DMS114 treated with DMSO at 0.1 percent for 48 hours (cell line): ENCODE measurements around the gene IL21R.
"Not testable (repeated sequence)": the region's sequence is repeated elsewhere in the genome, so short reads cannot be mapped to it uniquely, and the experiment has no call there.

ENCODE experiments used
- DNase-seq: peaks from one replicate; lab custom pipeline; 2025; ENCODE audit not compliant: unreplicated experiment; lab: John Stamatoyannopoulos, UW

IL21R gene

DNA sequence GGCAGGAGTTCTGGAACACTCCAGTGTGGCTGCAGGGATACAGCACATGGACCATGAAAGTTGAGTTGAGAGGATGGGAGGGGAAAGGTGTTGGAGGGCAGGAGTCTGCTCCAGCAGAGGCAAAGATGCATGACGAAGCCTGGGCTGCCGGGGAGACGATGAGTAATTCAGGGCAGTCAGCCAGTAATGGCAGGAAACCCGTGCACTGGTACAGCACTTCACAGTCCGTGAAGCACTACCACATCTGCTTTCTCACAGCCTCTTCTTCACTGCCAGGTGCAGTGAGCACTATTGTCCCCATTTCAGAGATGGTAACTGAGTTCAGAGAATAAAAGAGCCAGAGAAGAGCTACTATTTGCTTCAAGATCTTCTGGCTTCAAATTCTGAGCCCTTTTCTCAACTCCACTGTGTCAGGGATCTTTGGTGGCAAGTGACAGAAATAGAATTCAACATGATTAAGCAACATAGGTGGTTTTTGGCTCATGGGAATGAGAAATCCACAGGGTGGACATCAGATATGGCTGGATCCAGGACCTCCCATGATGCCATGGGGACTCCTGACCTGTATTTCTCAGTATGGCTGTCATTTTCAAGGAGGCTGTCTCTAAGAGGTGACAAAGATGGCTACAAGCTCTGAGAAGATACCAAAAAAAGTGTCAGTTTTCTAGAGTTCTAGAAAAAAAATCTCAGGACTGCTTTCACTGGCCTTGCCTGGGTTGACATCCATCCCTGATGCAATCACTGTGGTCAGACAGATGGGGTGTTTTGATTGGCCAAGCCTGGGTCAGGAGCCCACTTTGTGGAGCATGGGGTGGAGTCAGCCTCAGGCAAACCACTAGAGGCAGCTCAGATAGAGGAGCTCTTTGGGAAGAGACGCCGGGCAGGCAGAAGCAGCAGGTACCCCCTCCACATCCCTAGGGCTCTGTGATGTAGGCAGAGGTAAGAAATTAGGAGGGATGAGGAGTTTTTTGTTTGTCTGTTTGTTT is 24.7 kb downstream of the IL21R start:
- DNase-seq = no peak

DNA sequence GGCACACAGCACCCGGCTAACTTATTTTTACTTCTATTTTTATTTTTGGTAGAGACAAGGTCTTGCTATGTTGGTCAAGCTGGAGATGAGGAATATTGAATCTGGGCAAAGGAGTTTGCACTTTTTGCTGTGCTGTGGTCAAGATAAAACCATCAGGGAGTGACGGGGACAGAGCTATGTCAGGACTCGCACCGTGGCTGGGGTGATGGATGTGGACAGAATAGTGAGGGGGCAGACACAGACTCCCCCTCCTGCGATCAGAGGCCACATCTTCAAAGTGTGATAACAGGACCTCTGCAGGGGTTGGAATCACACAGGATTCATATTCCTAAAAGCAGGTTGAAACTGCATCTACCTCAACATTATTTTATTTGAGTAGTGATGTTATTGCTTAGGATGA is 25.6 kb downstream of the IL21R start:
- DNase-seq = no peak

DNA sequence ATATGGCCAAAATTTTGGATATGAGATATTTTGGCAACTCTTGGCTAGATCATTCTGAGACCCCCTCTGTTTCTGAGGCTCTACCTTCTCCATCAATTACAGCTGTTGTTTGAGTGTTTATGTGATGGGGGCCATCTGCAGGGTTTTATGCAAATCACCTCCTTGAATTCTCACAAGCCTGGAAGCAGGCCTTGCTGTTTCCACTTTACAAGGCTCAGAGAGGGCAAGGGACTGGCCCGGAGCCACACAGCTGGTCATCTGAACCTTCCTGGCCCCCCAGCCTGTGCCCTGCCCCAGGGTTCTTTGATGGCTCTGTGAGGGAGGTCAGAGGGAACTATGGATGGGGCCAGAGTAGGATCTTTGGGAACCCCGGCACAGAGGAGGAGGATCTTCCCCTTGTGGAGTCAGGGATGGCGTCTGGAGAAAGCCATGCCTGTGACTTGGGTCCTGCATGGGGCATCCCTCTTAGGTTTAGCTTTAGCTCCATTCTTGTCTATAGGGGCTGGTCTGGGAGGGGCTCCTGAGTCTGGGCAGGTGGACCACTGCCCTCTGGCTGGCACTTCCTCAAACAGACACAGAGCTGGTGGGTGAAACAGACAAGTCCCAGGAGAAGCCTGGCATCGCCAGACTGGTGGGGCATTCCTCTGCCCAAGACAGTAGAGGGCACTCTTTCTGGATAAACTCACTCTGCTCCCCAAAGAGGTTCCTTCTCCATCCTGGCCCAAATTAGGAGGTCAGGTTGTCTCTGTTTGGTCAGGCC is 26.2 kb downstream of the IL21R start:
- no peak for DNase-seq

DNA sequence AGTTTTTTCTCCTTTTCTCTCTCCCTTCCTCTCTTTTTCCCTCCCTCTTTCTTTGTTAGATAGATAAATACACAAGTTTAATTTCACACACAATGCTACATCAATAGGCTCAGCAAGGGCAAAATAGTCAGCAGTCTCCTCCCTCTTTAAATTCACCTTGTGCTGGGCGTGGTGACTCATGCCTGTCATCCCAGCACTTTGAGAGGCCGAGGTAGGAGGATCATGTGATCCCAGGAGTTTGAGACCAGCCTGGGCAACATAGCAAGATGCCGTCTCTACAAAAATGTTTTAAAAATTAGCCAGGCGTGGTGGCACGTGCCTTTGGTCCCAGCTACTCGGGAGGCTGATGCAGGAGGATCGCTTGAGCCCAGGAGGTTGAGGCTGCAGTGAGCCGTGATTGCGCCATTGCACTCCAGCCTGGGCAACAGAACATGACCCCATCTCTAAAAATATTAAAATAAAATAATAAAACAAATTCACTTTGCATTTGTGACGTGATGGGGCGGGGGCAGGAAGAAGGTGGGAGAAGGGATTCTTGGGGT is 27.4 kb downstream of the IL21R start:
- no peak for DNase-seq

DNA sequence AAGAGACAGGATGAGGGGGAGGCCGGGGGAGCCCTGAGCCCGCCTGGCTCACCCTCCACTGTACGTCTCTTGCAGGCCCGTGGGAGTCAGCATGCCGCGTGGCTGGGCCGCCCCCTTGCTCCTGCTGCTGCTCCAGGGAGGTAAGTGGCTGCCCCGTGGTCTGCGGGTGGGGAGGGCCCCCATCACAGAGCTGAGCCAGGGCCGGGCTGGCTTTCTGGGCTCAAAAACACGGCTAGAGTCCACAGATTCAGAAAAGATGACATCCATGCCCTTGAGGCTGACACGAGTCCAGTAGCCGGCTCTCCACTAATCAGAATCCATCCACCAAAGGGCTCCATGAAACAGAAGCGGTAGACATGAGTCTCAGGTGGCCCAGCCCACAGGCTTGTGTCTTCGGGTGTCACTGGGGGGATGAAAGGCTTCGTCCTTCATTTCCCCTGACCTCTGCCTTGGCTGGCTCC is 28.0 kb downstream of the IL21R start:
- no peak for DNase-seq

DNA sequence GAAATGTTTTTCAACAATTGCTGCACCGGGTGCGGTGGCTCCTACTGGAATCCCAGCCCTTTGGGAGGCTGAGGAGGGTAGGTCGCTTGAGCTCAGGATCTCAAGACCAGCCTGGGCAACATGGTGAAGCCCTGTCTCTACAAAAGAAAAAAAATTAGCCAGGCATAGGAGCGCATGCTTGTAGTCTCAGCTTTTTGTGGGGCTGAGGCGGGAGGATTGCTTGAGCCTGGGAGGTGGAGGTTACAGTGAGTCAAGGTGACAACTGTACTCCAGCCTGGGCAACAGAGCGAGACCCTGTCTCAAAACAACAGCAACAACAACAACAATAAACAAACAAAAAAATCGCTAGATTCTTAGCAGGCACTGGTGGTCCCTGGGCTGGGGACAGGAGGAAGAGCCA is 28.5 kb downstream of the IL21R start:
- no peak for DNase-seq

DNA sequence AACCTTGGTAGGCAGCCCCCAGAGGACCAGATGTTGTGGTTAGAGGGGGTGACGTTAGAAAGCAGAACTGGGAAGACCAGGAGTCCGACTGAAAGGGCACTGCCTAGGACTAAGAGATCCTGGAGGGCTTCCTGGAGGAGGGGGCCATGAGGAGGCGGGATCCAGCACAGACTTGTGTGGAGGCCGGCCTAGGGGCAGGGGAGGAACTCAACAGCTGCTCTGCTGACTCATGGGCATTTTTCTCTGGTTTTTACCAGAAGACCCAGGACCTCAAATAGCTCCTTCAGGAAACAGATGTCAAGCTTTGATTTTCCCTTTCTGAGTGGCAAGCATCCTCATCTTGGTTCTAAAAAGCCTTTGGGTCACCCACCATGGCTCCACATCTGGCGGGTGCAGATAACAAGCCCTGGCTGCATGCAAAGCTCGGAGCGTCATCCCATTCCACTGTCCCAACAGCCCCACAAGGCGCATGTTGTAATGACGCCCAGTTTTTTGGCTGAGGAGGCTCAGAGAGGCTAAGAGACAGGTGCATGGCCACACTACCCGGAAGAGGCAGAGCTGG is 29.0 kb downstream of the IL21R start:
- DNase-seq = no peak

DNA sequence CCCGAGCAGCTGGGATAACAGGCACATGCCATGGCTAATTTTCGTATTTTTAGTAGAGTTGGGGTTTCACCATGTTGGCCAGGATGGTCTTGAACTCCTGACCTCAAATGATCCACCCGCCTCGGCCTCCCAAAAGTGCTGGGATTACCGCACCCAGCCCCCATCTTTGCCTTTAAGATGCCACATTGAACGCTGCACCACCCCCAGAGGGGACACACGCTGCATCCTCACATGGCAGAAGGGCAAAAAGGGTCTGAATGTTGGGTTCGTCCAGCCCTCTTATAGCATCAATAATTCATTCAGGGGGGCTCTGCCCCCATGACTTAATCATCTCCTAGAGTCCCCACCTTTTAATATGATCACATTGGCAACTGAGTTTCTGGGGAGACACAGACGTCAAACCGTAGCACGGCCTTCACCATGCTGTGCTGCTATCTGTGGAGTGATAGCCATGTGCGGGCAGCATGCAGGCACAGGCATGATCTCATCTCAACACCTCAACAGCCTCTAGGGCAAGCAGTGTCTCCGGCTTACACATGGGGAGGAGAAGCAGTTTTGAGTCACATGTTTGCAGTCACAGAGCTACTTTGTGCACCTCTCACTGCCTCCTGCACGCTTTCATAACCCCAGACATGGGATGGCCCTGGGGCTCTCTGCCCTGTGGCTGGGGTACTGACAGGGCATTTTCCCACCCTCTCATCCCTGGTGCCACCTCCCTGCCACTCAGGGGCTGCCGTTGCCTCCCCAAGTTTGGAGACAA is 30.0 kb downstream of the IL21R start:
- no peak for DNase-seq

DNA sequence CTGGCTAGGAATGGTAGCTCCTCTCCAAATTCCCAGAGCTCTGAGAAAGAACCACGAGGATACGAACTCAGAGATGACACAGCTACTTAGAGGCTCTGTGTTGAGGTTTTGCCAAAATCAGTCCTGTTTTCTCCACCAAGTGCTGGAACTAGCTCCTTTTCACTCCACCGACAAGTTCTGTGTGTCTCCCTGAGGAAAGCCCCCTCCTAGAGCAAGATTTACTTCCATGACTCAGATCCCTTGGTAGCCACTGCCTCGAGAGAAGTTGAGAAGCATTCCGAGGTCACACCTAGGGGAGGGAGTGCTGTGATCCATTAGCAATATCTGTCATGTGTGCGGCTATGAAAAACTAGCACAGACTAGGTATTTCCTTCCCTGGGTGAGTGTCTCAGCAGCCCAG is 30.6 kb downstream of the IL21R start:
- DNase-seq = no peak

DNA sequence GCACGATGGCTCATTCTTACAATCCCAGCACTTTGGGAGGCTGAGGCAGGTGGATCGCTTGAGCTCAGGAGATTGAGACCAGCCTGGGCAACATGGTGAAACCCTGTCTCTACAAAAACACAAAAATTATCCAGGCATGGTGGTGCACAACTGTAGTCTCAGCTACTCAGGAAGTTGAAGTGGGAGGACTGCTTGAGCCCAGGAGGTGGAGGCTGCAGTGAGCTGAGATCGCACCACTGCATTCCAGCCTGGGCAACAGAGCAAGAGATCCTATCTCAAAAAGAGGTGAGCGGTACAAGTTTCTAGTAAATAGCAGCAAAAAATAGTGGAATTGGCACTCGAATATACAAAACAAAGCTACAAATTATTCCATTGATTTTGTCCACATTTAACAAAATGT is 31.2 kb downstream of the IL21R start:
- DNase-seq = not testable (repeated sequence)

DNA sequence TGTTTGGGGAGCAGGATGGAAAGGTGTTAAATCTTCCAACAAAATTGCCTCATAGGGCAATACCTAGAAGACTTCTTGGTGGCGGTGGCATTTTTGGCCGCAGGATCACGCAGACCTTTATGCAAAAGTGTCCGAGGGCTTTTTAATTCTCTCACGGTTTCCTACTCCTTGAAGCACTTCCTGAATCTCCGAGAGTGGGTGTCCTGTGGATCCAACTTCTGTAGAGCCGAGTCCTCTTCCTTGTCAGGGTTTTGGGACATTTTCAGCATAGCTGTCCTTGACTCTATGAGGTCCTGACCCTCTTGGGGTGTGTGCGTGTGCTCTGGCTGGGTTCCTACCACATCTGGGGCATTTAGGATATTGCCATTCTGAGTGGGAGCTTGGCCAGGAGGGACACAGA is 31.7 kb downstream of the IL21R start:
- DNase-seq = no peak

DNA sequence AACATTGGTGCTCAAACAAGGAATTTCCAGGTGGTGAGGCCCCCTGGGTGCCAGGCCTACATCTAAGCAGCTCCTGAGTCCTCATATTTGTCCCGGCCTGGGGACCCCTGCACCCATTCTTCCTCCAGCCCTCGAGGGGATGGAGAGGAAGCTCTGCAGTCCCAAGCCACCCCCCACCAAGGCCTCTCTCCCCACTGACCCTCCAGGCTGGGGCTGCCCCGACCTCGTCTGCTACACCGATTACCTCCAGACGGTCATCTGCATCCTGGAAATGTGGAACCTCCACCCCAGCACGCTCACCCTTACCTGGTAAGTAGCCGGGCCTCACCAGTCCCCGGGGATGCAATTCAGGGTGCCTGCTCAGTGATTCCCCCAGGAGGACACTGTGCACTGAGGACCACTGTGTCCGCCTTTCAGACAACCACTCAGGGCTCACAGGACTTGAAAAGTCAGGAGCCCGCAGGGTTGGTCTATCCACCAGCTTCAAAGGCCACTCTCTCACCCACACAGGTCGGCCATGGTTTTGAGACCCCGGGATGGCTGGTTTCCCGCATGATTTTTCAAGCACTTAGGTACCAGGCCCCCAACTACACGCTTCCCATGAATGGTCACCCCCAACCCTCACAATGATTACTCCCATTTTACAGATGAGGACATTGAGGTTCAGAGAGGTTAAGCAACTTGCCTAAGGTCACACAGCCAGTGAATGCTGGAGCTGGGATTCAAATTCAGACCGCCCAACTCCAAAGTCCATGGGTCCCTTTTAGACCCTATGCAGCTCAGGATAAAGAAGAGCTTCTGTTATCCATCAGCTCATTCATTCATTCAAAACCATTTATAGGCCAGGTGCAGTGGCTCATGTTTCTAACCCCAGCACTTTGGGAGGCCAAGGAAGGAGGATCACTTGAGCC is 32.4 kb downstream of the IL21R start:
- no peak for DNase-seq

DNA sequence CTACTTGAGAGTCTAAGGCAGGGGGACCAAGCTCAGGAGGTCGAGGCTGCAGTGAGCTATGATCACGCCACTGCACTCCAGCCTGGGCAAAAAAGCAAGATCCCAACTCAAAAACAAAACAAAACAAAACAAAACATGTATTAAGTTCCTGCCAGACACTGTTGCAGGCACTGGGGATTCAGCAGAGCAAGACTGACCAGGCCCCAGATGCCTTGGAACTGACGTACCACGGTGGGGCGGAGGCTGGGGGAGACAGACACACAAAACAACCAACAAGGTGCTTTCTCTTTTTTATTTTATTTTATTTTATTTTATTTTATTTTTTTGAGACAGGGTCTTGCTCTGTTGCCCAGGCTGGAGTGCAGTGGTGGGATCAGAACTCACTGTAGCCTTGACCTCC is 33.2 kb downstream of the IL21R start:
- DNase-seq = not testable (repeated sequence)

DNA sequence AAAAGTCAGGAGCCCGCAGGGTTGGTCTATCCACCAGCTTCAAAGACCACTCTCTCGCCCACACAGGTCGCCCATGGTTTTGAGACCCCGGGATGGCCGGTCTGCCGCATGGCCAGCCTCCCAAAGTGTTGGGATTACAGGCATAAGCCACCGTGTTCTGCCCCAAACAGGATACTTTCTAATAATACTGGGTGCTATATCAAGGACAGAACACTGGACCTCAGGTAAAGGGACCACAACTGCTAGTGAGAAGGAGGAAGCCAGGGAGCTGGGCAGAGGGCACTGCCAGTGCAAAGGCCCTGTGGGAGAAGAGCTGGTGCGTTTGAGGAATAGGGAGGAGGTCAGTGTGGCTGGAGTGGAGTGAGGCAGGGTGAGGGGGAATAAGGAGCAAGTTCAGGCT is 34.1 kb downstream of the IL21R start:
- no peak for DNase-seq

DNA sequence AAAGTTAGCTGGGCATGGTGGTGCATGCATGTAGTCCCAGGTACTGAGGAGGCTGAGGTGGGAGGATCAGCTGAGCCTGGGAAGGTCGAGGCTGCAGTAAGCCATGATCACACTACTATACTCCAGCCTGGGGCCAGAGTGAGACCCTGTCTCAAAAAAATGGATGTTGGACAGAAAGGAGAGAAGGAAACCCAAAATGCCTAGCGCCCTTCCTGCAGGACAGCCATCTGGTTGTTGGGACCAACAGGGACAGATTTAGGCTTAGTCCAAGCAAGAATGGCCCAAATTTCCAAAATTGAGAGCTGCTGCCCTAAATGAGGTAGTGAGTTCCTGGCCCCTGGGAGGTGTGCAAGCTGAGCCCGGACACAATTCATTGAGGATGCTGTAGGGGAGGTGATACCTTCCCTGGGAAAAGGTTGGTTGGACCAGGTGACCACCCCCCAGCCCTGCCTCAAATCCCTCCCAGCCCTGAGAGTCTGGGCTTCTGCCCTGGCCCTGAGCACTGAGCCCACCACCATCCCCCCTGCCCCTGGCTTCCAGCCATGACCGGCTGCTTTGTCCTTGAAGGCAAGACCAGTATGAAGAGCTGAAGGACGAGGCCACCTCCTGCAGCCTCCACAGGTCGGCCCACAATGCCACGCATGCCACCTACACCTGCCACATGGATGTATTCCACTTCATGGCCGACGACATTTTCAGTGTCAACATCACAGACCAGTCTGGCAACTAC is 35.1 kb downstream of the IL21R start:
- DNase-seq = no peak

DNA sequence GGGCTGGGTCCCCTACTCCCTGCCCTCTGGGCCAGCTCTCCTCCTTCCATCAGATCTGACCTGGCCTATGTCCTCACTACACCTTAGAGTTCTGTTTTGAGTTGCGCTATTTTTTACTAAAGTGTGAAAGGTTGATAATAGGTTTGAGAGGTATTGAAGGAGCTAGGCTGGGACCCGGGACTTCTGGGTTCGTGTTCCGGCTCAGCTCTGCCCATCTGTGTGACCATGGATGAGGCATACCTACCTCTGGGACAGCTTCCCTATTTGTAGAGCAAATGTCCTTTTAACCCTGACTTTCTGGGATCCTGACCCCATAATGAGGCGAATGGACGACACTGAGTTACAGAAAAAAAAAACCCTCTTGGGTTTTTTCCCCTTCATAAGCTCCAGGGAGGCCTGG is 36.0 kb downstream of the IL21R start:
- DNase-seq = no peak

DNA sequence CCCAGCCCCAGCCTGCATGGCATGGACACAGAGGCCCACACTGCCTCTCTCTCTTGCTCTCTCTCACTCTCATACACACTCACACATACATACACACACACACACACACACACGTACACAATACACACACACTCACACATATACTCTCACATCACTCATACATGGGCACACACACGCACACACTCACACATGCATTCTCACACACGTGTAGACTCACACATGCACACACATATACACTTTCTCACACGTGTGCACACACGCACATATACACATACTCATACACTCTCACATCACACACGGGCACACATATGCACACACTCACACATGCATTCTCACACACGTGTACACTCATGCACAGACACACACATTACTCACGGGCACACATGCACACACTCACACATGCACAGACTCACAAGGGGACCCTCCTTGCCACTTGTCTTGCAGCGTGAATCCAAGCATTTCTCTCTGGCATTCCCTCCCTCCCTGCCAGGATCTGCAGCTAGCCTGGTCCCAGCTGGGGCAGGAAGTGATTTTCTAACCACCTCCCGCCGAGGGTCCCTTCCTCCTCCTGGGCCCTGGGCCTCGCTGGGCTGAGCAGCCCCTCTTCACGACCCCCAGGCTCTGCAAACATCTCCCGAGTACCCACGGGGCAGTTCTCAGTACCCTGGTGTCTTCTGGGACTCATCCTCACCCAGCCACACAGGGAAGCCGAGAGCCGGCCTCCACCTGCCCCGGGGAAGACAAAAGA is 37.5 kb downstream of the IL21R start:
- no peak for DNase-seq

DNA sequence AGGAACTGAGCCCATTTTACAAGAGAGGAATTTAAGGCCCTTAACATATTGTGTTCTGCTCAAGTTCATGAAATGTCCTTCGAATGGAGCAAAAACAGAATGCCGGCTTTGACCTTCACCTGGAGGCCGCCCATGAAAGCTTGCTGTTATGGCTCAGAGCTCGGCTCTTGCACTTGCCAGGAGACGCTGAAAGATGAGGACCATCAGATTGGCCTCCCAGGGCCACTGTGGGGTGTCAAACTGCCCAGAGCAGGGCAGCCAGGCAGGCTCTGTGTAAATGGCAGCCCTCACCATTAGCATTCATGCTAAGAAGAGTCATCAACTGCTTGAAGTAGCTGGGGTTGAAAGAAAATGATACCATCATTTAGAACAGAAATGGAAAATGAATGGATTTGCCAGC is 39.3 kb downstream of the IL21R start:
- DNase-seq = no peak
